GM21619 (cell line): ENCODE measurements around the gene NAT9.

Experiments used
- ATAC-seq: cut with Tn5 transposase; IDR thresholded peaks from one replicate; pipeline ENCODE4 v1.9.1; 2021; ENCODE audit not compliant: unreplicated experiment

NAT9 gene

GRCh38 chr17:74731347-74731605 is 44.9 kb downstream of the NAT9 start:
- no peak for ATAC-seq

GRCh38 chr17:74730491-74731346 is 45.4 kb downstream of the NAT9 start:
- no peak for ATAC-seq

GRCh38 chr17:74729866-74730265 is 46.3 kb downstream of the NAT9 start:
- no peak for ATAC-seq

GRCh38 chr17:74729368-74729767 is 46.8 kb downstream of the NAT9 start:
- ATAC-seq, result no peak

- ATAC-seq, result no peak
Observed at GRCh38 chr17:74728702-74729075, 47.5 kb downstream of the NAT9 start.

GRCh38 chr17:74728033-74728701 is 48.0 kb downstream of the NAT9 start:
- no peak for ATAC-seq

GRCh38 chr17:74725111-74725510 is 51.0 kb downstream of the NAT9 start:
- no peak for ATAC-seq

GRCh38 chr17:74723891-74724290 is 52.3 kb downstream of the NAT9 start:
- ATAC-seq, result no peak

GRCh38 chr17:74722782-74723181 is 53.4 kb downstream of the NAT9 start:
- ATAC-seq, result no peak
